GM12878 (cell line): ENCODE data around the gene GSTT4. TPM values are rescaled to one million over a fixed set of nuclear protein-coding genes. Genes with fewer than 3 reads are reported as not detected.

Experiments used
- ATAC-seq: fragments of 200-7000 bp; cut with Tn5 transposase; 3 replicates; pipeline ENCODE4 v1.9.1; 2020; ENCODE audit warnings: mild to moderate bottlenecking, moderate library complexity
- BruUV-seq: library from RNA; stranded (reverse); fragments of 400-500 nt; replicated peaks from 2 replicates; lab custom pipeline; 2021; lab: Mats Ljungman, UMichigan
- CTCF ChIA-PET: fragments of 300-600 bp; sonication (Branson Sonifier 250); formaldehyde crosslinking; extraction: SDS; loops from one replicate; lab custom pipeline; 2021; ENCODE audit warnings: inconsistent platforms; lab: Yijun Ruan, JAX
- POLR2A ChIA-PET: fragments of 350-600 bp; formaldehyde crosslinking; extraction: SDS; loops from one replicate; lab custom pipeline; 2021; ENCODE audit warnings: inconsistent platforms; lab: Charles Lee
- RAD21 ChIA-PET: fragments of 300-600 bp; sonication (Branson Sonifier 250); formaldehyde crosslinking; loops from one replicate; lab custom pipeline; 2023; ENCODE audit warnings: antibody characterized with exemption; ENCODE audit not compliant: unreplicated experiment; lab: Charles Lee
- SMC1A ChIA-PET: fragments of 300-600 bp; sonication (Branson Sonifier 250); formaldehyde crosslinking; loops from one replicate; lab custom pipeline; 2023; ENCODE audit not compliant: unreplicated experiment, uncharacterized antibody; lab: Charles Lee
- DNase-seq: peaks from one replicate; pipeline ENCODE4 v3.0.0-alpha.2; 2011; ENCODE audit warnings: low read depth, low spot score
- FAIRE-seq: peaks from 3 replicates; lab custom pipeline; 2011; peaks lifted over from hg19 to GRCh38; lab: Jason Lieb, UNC
- H2AFZ ChIP-seq: 2 replicates; pipeline ENCODE4 v1.6.0; 2011; ENCODE audit warnings: low read depth, low read length, control low read depth; ENCODE audit not compliant: control insufficient read depth
- H3K27ac ChIP-seq: 2 replicates; pipeline ENCODE4 v1.5.1; 2011; ENCODE audit warnings: control low read depth; ENCODE audit not compliant: control insufficient read depth, insufficient read depth
- H3K27me3 ChIP-seq, 2 experiments: replicated peaks in 1 of 2; 2 replicates each; pipeline versions ENCODE4 v1.6.0 to v1.6.1; 2011; ENCODE audit warnings: low read length in 1 of 2; ENCODE audit not compliant: control insufficient read depth in 2 of 2, insufficient read depth in 2 of 2
- H3K36me3 ChIP-seq, 2 experiments: 2 replicates each; pipeline ENCODE4 v1.5.1; 2011; ENCODE audit warnings: low read length in 1 of 2; ENCODE audit not compliant: control insufficient read depth in 2 of 2, insufficient read depth in 2 of 2
- H3K4me1 ChIP-seq: 2 replicates; pipeline ENCODE4 v1.6.1; 2011; ENCODE audit warnings: mild to moderate bottlenecking, low read length, moderate library complexity, mixed read lengths; ENCODE audit not compliant: control insufficient read depth, insufficient read depth
- H3K4me2 ChIP-seq: 2 replicates; pipeline ENCODE4 v1.6.0; 2011; ENCODE audit warnings: control low read depth; ENCODE audit not compliant: control insufficient read depth, insufficient read depth
- H3K4me3 ChIP-seq: fragments of 200-600 bp; sonication (generic); 2 replicates; pipeline ENCODE4 v1.5.1; 2016
- H3K79me2 ChIP-seq: 2 replicates; pipeline ENCODE4 v1.6.0; 2011; ENCODE audit warnings: low read length; ENCODE audit not compliant: control insufficient read depth, insufficient read depth
- H3K9ac ChIP-seq: 2 replicates; pipeline ENCODE4 v1.8.0; 2011; ENCODE audit warnings: low read length, control low read depth, mixed read lengths; ENCODE audit not compliant: control insufficient read depth, insufficient read depth
- H3K9me3 ChIP-seq: replicated peaks from 3 replicates; pipeline ENCODE4 v1.5.1; 2011; ENCODE audit warnings: mild to moderate bottlenecking, low read length; ENCODE audit not compliant: control insufficient read depth, insufficient read depth
- H4K20me1 ChIP-seq: 2 replicates; pipeline ENCODE4 v1.6.0; 2011; ENCODE audit not compliant: control insufficient read depth, insufficient read depth
- ASH2L ChIP-seq: fragments of 300-600, 200-600 bp; sonication (generic); IDR thresholded peaks from 2 replicates; pipeline ENCODE4 v1.6.1; 2017; ENCODE audit warnings: low read depth, mild to moderate bottlenecking, borderline replicate concordance
- BCL11A ChIP-seq: IDR thresholded peaks from 2 replicates; pipeline ENCODE4 v1.6.1; 2011; ENCODE audit warnings: low read depth, low read length
- ESRRA ChIP-seq: IDR thresholded peaks from 2 replicates; pipeline ENCODE4 v1.6.1; 2012; ENCODE audit warnings: mild to moderate bottlenecking, low read length, improper control_type of control experiment
- HDAC2 ChIP-seq: fragments of 200-600 bp; sonication (generic); IDR thresholded peaks from 2 replicates; pipeline ENCODE4 v1.6.1; 2017
- NFYB ChIP-seq: IDR thresholded peaks from 2 replicates; pipeline ENCODE4 v1.6.1; 2011; ENCODE audit warnings: low read depth, mild to moderate bottlenecking, low read length, improper control_type of control experiment, moderate library complexity; ENCODE audit not compliant: insufficient read depth
- PML ChIP-seq: IDR thresholded peaks from 2 replicates; pipeline ENCODE4 v1.6.1; 2012; ENCODE audit warnings: low read length, inconsistent platforms
- TCF12 ChIP-seq: IDR thresholded peaks from 2 replicates; pipeline ENCODE4 v1.6.1; 2011; ENCODE audit warnings: low read depth, mild to moderate bottlenecking, low read length
- ZNF592 ChIP-seq: fragments of 450-650 bp; IDR thresholded peaks from 2 replicates; pipeline ENCODE4 v1.6.1; 2017; ENCODE audit warnings: mild to moderate bottlenecking, moderate library complexity
- WGBS: methylation state at CpG from one replicate; pipeline ENCODE4 v1.1.6; 2016; ENCODE audit warnings: low lambda C conversion rate; ENCODE audit not compliant: insufficient replicate concordance, insufficient coverage; ENCODE audit errors: missing lambda C conversion rate; 5-methylcytosine and 5-hydroxymethylcytosine counted together
- in situ Hi-C: fragments of 300-500 bp; cut with MboI; formaldehyde crosslinking; loops from 9 replicates; pipeline ENCODE4 v1.14.3; 2018; ENCODE audit warnings: mixed read lengths
- intact Hi-C: fragments of 100-400 bp; cut with micrococcal nuclease; formaldehyde crosslinking; loops from one replicate; pipeline ENCODE4 v1.14.2; 2022; ENCODE audit not compliant: unreplicated experiment
- polyA plus RNA-seq, 11 experiments: library from polyadenylated mRNA; depleted of rRNA in 4 of 11; unstranded in 6 of 11; stranded (reverse) in 5 of 11; fragments of >200 nt; fragmentation: Nextera tagmentation in 4 of 11; fragmentation: Illumina TruSeq in 1 of 11; extraction: Ambion mirVana in 4 of 11; extraction: Trizol in 1 of 11; gene quantifications; 1 replicate in 1 of 11; 2 replicates in 10 of 11; pipeline versions ENCODE4 v1.2.1 to v1.2.3, GENCODE V29; 2011 to 2016; ENCODE audit warnings: inconsistent platforms in 2 of 11, missing spikeins in 2 of 11, low read depth in 1 of 11
- total RNA-seq, 4 experiments: library from RNA; depleted of rRNA in 3 of 4; stranded (reverse); fragments of >200 nt in 3 of 4; fragmentation: Illumina TruSeq in 1 of 4; extraction: Trizol in 1 of 4; gene quantifications; 2 replicates each; pipeline versions ENCODE4 v1.2.1 to v1.2.3, GENCODE V29; 2013 to 2021
- TF ChIP-seq, protein P1 (sequence below): fragments of 450-650 bp; IDR thresholded peaks from 2 replicates; pipeline ENCODE4 v1.6.1; 2018; ENCODE audit warnings: borderline replicate concordance, mild to moderate bottlenecking; ENCODE audit not compliant: partially characterized antibody
- TF ChIP-seq, protein P2 (sequence below): IDR thresholded peaks from 2 replicates; pipeline ENCODE4 v1.6.1; 2012; ENCODE audit warnings: improper control_type of control experiment, low read depth, low read length; ENCODE audit not compliant: insufficient replicate concordance

Gene GSTT4
- total and polyA plus RNA-seq, 10 of the 15 experiments (the other 5 are each of a cell fraction or from before 2014, with no cell fraction given) = not detected

DNA sequence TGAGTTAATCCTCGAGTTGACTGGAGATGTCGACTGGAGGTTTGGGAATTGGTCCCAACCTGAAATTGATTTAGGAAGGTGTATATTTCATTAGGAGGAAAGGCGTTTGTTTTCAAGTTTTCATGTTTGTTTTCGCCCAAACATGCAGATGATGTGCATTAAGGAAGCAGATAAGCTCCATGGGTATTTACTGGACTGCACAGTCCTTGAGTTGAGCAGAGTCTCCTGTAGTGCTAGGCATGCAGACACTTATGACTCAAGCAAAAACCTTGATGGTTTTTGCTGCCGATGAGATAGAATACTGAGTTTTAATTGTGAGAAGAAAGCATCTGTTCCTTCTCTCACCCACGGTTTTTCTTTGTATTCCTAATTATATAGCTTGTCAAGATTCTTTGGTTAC is 33.8 kb upstream of the GSTT4 start:
- TF ChIP-seq, protein P1, sequence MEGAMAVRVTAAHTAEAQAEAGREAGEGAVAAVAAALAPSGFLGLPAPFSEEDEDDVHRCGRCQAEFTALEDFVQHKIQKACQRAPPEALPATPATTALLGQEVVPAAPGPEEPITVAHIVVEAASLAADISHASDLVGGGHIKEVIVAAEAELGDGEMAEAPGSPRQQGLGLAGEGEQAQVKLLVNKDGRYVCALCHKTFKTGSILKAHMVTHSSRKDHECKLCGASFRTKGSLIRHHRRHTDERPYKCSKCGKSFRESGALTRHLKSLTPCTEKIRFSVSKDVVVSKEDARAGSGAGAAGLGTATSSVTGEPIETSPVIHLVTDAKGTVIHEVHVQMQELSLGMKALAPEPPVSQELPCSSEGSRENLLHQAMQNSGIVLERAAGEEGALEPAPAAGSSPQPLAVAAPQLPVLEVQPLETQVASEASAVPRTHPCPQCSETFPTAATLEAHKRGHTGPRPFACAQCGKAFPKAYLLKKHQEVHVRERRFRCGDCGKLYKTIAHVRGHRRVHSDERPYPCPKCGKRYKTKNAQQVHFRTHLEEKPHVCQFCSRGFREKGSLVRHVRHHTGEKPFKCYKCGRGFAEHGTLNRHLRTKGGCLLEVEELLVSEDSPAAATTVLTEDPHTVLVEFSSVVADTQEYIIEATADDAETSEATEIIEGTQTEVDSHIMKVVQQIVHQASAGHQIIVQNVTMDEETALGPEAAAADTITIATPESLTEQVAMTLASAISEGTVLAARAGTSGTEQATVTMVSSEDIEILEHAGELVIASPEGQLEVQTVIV = no peak
- no peak for TF ChIP-seq NFYB
- no peak for TF ChIP-seq ESRRA
- TF ChIP-seq, protein P2, sequence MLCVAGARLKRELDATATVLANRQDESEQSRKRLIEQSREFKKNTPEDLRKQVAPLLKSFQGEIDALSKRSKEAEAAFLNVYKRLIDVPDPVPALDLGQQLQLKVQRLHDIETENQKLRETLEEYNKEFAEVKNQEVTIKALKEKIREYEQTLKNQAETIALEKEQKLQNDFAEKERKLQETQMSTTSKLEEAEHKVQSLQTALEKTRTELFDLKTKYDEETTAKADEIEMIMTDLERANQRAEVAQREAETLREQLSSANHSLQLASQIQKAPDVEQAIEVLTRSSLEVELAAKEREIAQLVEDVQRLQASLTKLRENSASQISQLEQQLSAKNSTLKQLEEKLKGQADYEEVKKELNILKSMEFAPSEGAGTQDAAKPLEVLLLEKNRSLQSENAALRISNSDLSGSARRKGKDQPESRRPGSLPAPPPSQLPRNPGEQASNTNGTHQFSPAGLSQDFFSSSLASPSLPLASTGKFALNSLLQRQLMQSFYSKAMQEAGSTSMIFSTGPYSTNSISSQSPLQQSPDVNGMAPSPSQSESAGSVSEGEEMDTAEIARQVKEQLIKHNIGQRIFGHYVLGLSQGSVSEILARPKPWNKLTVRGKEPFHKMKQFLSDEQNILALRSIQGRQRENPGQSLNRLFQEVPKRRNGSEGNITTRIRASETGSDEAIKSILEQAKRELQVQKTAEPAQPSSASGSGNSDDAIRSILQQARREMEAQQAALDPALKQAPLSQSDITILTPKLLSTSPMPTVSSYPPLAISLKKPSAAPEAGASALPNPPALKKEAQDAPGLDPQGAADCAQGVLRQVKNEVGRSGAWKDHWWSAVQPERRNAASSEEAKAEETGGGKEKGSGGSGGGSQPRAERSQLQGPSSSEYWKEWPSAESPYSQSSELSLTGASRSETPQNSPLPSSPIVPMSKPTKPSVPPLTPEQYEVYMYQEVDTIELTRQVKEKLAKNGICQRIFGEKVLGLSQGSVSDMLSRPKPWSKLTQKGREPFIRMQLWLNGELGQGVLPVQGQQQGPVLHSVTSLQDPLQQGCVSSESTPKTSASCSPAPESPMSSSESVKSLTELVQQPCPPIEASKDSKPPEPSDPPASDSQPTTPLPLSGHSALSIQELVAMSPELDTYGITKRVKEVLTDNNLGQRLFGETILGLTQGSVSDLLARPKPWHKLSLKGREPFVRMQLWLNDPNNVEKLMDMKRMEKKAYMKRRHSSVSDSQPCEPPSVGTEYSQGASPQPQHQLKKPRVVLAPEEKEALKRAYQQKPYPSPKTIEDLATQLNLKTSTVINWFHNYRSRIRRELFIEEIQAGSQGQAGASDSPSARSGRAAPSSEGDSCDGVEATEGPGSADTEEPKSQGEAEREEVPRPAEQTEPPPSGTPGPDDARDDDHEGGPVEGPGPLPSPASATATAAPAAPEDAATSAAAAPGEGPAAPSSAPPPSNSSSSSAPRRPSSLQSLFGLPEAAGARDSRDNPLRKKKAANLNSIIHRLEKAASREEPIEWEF = no peak
- no peak for TF ChIP-seq TCF12
- no peak for TF ChIP-seq HDAC2
- no peak for TF ChIP-seq ASH2L
- TF ChIP-seq ZNF592 = no peak
- TF ChIP-seq PML = no peak
- no peak for TF ChIP-seq BCL11A
- POLR2A ChIA-PET = interaction anchor here (2.0 kb wide), 1 partner anchor 9 kb away, joined by 7 read pairs; no protein-coding TSS in a partner anchor
- FAIRE-seq (no peak), ATAC-seq (no peak), DNase-seq (no peak)
- no peak overlapping the region for H3K4me2 ChIP-seq
- H3K79me2 ChIP-seq = no peaks in the 10 kb centered on the region
- no peaks in the 10 kb centered on the region for H3K9me3 ChIP-seq
- no peak overlapping the region for H3K9ac ChIP-seq
- CTCF ChIA-PET = no interaction called here
- H4K20me1 ChIP-seq = no peaks in the 10 kb centered on the region; the same call in 1 of the 2 replicates
- no peak overlapping the region for H2AFZ ChIP-seq
- SMC1A ChIA-PET = no interaction called here
- WGBS = 75% methylated on average over 6 of the region's 6 CpGs
- BruUV-seq = no TSS peak
- intact Hi-C loops (no loop called here), in situ Hi-C loops (no loop called here)
- RAD21 ChIA-PET = no interaction called here
- H3K4me3 ChIP-seq = no peak overlapping the region
- H3K4me1 ChIP-seq = no peaks in the 10 kb centered on the region
- no peak overlapping the region for H3K27ac ChIP-seq
- no peaks in the 10 kb centered on the region for H3K27me3 ChIP-seq
- H3K36me3 ChIP-seq = peaks cover 20 to 40% of the 10 kb centered on the region in 2 experiments
